Fibroblast of villous mesenchyme (primary cell): ENCODE data around the gene SCTR. TPM values are rescaled to one million over a fixed set of nuclear protein-coding genes. Genes with fewer than 3 reads are reported as not detected.

ENCODE experiments used
- DNase-seq: peaks from one replicate; pipeline ENCODE4 v3.0.0-alpha.2; 2010; ENCODE audit warnings: low read depth
- H3K4me3 ChIP-seq: 2 replicates; pipeline ENCODE4 v1.5.1; 2011; ENCODE audit warnings: low read depth, mild to moderate bottlenecking, low read length
- CTCF ChIP-seq: IDR thresholded peaks from 2 replicates; pipeline ENCODE4 v1.5.1; 2012; ENCODE audit warnings: low read depth, mild to moderate bottlenecking, low read length; ENCODE audit not compliant: insufficient read depth
- total RNA-seq: library from RNA; depleted of rRNA; stranded (reverse); fragments of >200 nt; gene quantifications from 2 replicates; pipeline ENCODE4 v1.2.3, GENCODE V29; 2012

Gene SCTR
- total RNA-seq, 1 donor = not detected

DNA sequence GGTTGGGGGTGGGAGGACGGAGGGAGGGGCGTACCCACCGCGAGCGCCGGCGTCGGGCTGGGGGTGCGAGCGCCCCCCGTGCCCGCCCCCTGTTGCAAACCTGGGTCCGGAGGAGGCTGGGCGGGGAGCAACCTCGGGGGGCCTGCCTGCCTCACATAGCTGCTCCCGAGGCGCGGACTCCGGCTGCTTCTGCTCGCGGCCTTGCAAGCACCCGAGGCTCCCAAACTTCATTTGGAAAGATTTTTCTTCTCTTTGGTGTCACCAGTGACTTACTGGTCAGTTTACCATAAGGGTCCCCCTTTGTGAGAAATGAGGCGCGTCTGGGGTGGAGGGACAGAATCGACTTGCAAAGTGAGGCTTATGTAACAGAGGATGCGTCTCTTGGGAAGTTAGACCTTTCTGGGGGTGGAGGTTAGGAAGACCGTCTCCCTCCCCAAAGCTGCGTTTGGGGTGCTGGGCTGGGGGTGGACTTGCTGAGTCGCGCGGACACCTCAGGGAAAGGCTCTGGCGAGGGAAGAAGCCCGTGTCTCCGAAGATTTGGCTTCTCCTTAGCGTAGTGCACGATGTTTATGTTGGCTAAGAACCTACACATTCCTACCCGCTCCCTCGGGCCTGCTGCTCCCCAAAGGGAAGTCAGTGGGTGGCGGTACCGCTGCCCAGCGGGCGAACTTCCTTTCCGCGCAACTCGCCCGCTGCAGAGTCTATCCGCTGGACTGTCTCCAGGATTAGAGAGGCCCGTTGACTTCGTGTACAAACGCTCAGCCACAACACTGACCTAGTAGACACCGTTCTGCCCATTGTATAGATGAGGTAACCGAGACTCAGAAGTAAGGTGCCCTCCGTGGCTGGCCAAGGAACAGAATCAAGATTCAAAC is 92.1 kb downstream of the SCTR start:
- peak; percentile 34 for DNase-seq
- no peak for TF ChIP-seq CTCF
- H3K4me3 ChIP-seq = peak overlapping the region; percentile 57

- DNase-seq = peak; percentile 82
- H3K4me3 ChIP-seq = peak within 1 kb of the TSS; percentile 61
- TF ChIP-seq CTCF = no peak
These were observed 92.9 kb downstream of the SCTR start, which contains the start of gene TMEM37 for GRCh38 chr2:119431155-119431975. Gene TMEM37 (plus strand): TSS chr2:119431854. CDS start chr2:119431904, 50 bp downstream.

GRCh38 chr2:119430023-119430498 is 94.2 kb downstream of the SCTR start:
- no peak for DNase-seq
- no peak for TF ChIP-seq CTCF
- H3K4me3 ChIP-seq = no peak overlapping the region

DNA sequence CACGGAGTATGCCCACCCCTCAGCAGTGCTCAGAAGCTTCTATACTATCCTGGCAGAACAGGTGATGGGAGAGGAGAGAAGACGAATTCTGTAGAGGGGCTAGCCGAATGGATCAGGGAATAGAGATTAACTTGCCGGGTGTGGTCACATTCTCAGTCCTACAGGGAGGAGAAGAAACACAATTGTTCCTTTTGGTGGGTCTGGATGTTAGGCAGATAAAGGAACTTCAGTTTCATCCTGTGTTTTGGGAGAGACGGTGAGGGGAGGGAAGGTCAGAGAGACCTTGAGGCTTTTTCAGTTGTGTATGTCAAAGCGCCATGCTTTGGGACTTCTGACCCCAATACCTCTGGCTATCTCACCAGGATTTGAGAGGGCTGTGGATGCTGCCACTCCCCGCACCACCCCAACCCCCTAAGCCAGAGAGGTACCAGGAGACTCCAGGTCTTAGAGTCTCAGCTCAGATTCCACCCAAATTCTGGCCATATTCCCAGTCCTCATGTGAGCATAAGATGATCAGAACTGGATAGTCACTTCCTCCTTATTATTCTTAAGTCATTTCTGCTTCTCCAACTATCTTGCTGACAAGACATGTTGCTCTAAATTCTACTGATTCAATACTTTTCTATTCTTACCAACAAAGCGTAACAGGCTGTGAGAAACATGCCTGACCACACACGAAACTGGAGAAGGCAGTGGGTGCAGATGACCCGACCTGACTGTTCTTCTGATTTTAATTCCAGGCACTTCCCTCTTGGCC is 94.9 kb downstream of the SCTR start:
- no peak for TF ChIP-seq CTCF
- H3K4me3 ChIP-seq = no peak overlapping the region
- no peak for DNase-seq

DNA sequence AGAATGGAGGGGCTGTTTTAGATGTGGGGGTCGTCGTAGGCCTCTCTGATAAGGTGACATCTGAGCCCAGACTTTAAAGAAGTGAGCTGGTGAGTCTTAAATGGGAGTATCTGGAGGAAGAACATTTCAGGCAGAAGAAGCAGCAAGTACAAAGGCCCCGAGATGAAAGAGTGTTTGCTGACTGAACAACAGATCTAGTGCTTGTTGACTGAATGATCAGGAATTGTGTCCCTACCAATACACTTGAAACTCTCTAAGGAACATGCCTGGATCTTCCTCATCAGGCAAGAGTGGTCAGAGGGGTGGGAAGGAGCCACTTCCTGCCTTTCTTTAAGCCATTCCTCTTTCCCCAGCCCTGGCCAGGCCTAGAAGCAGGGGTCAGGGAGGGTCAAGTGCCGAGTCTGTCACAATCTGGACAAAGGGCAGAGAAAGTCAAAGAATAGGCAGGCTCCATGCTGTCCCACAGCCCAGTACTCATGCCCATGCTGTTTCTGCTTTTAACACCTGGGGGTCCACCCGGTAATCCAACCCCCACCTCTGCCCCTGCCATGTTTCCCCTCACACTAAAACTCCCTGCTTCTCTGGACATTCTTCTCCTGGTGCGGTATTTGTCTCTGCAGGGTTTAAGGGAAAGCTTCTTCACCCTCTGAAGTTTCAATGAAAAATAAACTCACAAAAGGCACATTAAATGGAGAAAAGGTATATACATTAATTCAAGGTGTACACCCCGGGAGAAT is 95.6 kb downstream of the SCTR start:
- no peak for DNase-seq

More for the DNA sequence above, 95.6 kb downstream of the SCTR start:
- no peak for TF ChIP-seq CTCF
- no peak overlapping the region for H3K4me3 ChIP-seq
